ENCODE data around the gene OSBPL1A. TPM values are rescaled to one million over a fixed set of nuclear protein-coding genes. Genes with fewer than 3 reads are reported as not detected.

Gene OSBPL1A
- total RNA-seq, 2 donors from 2014 or later, result 29.7 to 36.9 TPM

DNA sequence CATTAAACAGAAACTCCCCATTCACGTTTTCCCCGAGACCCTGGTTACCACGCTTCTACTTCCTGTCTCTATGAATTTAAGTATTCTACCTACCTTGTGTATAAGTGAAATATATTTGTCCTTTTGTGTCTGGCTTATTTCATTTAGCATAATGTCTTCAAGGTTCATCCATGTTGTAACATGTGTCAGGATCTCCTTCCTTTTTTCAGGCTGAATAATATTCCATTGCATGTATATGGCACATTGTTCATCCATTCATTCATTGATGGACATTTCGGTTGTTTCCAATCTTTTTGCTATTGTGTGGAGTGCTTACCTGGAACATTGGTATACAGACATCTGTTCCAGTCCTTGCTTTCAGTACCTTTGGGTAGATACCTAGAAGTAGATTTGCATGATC, 276.9 kb downstream of the OSBPL1A start:
- 100% methylated on average over 1 to 4 of the region's 4 CpGs for WGBS, 2 experiments (ENCODE audit: insufficient coverage in 1 of 2, insufficient read length in 1 of 2)
- TF ChIP-seq, protein P1, sequence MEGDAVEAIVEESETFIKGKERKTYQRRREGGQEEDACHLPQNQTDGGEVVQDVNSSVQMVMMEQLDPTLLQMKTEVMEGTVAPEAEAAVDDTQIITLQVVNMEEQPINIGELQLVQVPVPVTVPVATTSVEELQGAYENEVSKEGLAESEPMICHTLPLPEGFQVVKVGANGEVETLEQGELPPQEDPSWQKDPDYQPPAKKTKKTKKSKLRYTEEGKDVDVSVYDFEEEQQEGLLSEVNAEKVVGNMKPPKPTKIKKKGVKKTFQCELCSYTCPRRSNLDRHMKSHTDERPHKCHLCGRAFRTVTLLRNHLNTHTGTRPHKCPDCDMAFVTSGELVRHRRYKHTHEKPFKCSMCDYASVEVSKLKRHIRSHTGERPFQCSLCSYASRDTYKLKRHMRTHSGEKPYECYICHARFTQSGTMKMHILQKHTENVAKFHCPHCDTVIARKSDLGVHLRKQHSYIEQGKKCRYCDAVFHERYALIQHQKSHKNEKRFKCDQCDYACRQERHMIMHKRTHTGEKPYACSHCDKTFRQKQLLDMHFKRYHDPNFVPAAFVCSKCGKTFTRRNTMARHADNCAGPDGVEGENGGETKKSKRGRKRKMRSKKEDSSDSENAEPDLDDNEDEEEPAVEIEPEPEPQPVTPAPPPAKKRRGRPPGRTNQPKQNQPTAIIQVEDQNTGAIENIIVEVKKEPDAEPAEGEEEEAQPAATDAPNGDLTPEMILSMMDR (conservative IDR thresholded peaks at IDR 0.05), result no peak

DNA sequence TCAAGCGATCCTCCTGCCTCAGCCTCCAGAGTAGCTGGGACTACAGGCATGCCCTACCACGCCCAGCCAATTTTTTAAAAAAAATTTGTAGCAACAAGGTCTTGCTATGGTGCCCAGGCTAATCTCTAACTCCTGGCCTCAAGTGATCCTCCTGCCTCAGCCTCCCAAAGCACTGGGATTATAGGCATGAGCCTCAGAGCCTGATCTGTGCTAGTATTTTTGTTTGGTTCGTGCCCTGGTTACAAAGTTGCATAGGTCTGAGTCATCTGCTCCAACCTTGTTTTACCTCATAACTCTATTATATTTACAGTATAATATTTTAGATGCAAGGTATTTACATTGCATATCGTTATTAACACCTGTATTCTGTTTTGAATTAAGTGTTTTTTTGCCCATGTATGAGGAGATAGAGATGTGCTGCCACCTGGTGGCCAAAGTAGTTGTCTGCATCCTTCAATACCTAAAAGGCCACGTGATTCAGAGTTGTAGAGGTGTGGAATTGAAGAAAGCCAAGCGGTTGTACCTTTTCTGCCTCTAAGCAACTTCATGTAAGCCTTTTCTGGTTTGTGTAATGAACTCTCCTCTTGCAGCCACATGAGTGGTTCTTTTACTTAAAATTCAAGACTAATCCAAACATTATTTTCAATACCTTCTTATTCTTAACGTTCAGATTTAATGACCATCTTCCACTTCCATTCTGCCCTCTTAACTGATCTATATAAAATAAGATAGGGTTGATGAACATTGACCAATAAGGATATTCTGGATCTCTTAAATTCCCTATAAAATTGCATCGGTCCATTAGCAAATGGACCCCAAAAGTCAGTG, 278.7 kb downstream of the OSBPL1A start:
- TF ChIP-seq, protein P1 (conservative IDR thresholded peaks at IDR 0.05), result peak; percentile 91
- no peak overlapping the region for H3K4me3 ChIP-seq (ENCODE audit: low read length)
- 68 to 70% methylated on average over 4 to 8 of the region's 8 CpGs for WGBS, 2 experiments (ENCODE audit: insufficient coverage in 1 of 2, insufficient read length in 1 of 2)
- no peak overlapping the region for H3K9ac ChIP-seq (ENCODE audit: extremely low read depth, low read length, poor library complexity, severe bottlenecking)
- Mint-ChIP-seq H3K36me3 (ENCODE audit: low read depth) (peaks cover 19% of the 10 kb centered on the region), H3K27me3 (ENCODE audit: insufficient read depth) (no peaks in the 10 kb centered on the region), H3K9me3 (no peaks in the 10 kb centered on the region), H3K4me1 (no peaks in the 10 kb centered on the region), H3K27ac (no peak overlapping the region), H3K4me3 (no peak overlapping the region)
- H3K27ac ChIP-seq (ENCODE audit: low read depth, low read length), result no peak overlapping the region
- no peaks in the 10 kb centered on the region for H3K36me3 ChIP-seq (ENCODE audit: control insufficient read depth, insufficient read depth, low read length)
- no peaks in the 10 kb centered on the region for H3K4me1 ChIP-seq (ENCODE audit: control insufficient read depth, insufficient read depth, low read length)
- no peaks in the 10 kb centered on the region for H3K9me3 ChIP-seq (ENCODE audit: control insufficient read depth, low read length)
- DNase-seq, result peak; percentile 87
- peaks cover 5% of the 10 kb centered on the region for H3K27me3 ChIP-seq (ENCODE audit: control insufficient read depth, insufficient read depth, low read length, poor library complexity, severe bottlenecking)

More for the DNA sequence above, 276.9 kb downstream of the OSBPL1A start:
- DNase-seq, result no peak
- H3K27ac ChIP-seq (ENCODE audit: low read depth, low read length), result no peak overlapping the region
- H3K27me3 ChIP-seq (ENCODE audit: control insufficient read depth, insufficient read depth, low read length, poor library complexity, severe bottlenecking), result no peaks in the 10 kb centered on the region
- Mint-ChIP-seq H3K4me1 (no peaks in the 10 kb centered on the region), H3K4me3 (no peak overlapping the region), H3K36me3 (ENCODE audit: low read depth) (peaks cover 13% of the 10 kb centered on the region), H3K27me3 (ENCODE audit: insufficient read depth) (no peaks in the 10 kb centered on the region), H3K9me3 (no peaks in the 10 kb centered on the region), H3K27ac (no peak overlapping the region)
- no peaks in the 10 kb centered on the region for H3K4me1 ChIP-seq (ENCODE audit: control insufficient read depth, insufficient read depth, low read length)
- no peak overlapping the region for H3K9ac ChIP-seq (ENCODE audit: extremely low read depth, low read length, poor library complexity, severe bottlenecking)
- no peaks in the 10 kb centered on the region for H3K9me3 ChIP-seq (ENCODE audit: control insufficient read depth, low read length)
- no peak overlapping the region for H3K4me3 ChIP-seq (ENCODE audit: low read length)
- H3K36me3 ChIP-seq (ENCODE audit: control insufficient read depth, insufficient read depth, low read length), result no peaks in the 10 kb centered on the region

DNA sequence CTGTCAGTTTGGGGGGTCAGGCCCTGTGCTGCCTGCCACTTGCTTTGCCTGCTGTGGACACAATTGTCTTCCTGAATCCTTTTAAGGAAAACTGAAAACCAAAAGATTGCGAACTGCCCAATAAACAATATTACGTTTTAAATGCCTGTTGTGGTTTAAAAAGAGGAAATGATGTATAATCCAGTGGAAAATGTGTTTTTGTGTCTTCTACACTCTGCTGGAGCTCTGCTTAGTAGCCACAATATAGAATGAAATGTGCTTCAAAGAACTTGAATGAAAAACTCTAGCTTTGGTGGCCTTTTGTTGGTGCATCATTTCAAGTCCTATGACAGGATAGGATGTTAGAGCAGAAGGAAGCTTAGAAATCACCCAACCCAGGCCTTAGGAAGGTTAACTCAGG, 282.0 kb downstream of the OSBPL1A start:
- WGBS, 2 experiments (ENCODE audit: insufficient coverage in 1 of 2, insufficient read length in 1 of 2), result 98 to 100% methylated on average over 2 of the region's 2 CpGs
- peaks cover 19% of the 10 kb centered on the region for H3K27me3 ChIP-seq (ENCODE audit: control insufficient read depth, insufficient read depth, low read length, poor library complexity, severe bottlenecking)
- TF ChIP-seq, protein P1 (conservative IDR thresholded peaks at IDR 0.05), result no peak
- Mint-ChIP-seq H3K27ac (no peak overlapping the region), H3K36me3 (ENCODE audit: low read depth) (peaks cover 15% of the 10 kb centered on the region), H3K4me1 (peaks cover 14% of the 10 kb centered on the region), H3K4me3 (no peak overlapping the region), H3K27me3 (ENCODE audit: insufficient read depth) (peaks cover 2% of the 10 kb centered on the region), H3K9me3 (no peaks in the 10 kb centered on the region)
- H3K9me3 ChIP-seq (ENCODE audit: control insufficient read depth, low read length), result no peaks in the 10 kb centered on the region
- no peak overlapping the region for H3K4me3 ChIP-seq (ENCODE audit: low read length)
- no peaks in the 10 kb centered on the region for H3K36me3 ChIP-seq (ENCODE audit: control insufficient read depth, insufficient read depth, low read length)
- H3K27ac ChIP-seq (ENCODE audit: low read depth, low read length), result no peak overlapping the region
- H3K4me1 ChIP-seq (ENCODE audit: control insufficient read depth, insufficient read depth, low read length), result peaks cover 5% of the 10 kb centered on the region
- H3K9ac ChIP-seq (ENCODE audit: extremely low read depth, low read length, poor library complexity, severe bottlenecking), result no peak overlapping the region
- DNase-seq, result no peak
